Tibial artery (tissue), 4 donors: ENCODE data around the gene RNF150.

Experiments
- DNase-seq, 2 donors: peaks; one replicate each; pipeline ENCODE4 v3.0.0-alpha.2; 2019
- H3K27ac ChIP-seq, 2 donors: fragments of 200-600 bp; sonication (generic) in 1 of 2; 1 replicate in 1 of 2; 2 replicates in 1 of 2; pipeline ENCODE4 v1.5.1; 2018 to 2019; ENCODE audit warnings: mild to moderate bottlenecking in 1 of 2
- H3K27me3 ChIP-seq, 2 donors: fragments of 200-600 bp; sonication (generic) in 1 of 2; one replicate each; pipeline versions ENCODE4 v1.5.1 to v1.6.0; 2016 to 2019
- H3K36me3 ChIP-seq, 3 donors: fragments of 200-600 bp; sonication (generic) in 2 of 3; one replicate each; pipeline ENCODE4 v1.5.1; 2016 to 2019; ENCODE audit warnings: mild to moderate bottlenecking in 2 of 3
- H3K4me1 ChIP-seq, 4 donors: fragments of 200-600 bp; sonication (generic) in 2 of 4; 1 replicate in 3 of 4; 2 replicates in 1 of 4; pipeline ENCODE4 v1.5.1; 2016 to 2019
- H3K4me3 ChIP-seq, 2 donors: fragments of 200-600 bp; sonication (generic) in 1 of 2; 1 replicate in 1 of 2; 2 replicates in 1 of 2; pipeline ENCODE4 v1.5.1; 2018 to 2019; ENCODE audit warnings: mild to moderate bottlenecking in 2 of 2
- H3K9me3 ChIP-seq, 3 donors: fragments of 200-600 bp; sonication (generic) in 1 of 3; one replicate each; pipeline ENCODE4 v1.5.1; 2016 to 2019
- intact Hi-C: fragments of 100-400 bp; cut with DNase I; formaldehyde crosslinking; loops from one replicate; pipeline ENCODE4 v1.15.0; 2023; ENCODE audit warnings: low total_unique reads
- TF ChIP-seq, protein P1 (sequence below), 2 experiments: fragments of 200-600 bp in 1 of 2; fragments of 450-650 bp in 1 of 2; IDR thresholded peaks; one replicate each; pipeline ENCODE4 v1.5.1; 2017 to 2019; ENCODE audit warnings: antibody characterized with exemption in 2 of 2, mild to moderate bottlenecking in 1 of 2, moderate library complexity in 1 of 2

Gene RNF150

DNA sequence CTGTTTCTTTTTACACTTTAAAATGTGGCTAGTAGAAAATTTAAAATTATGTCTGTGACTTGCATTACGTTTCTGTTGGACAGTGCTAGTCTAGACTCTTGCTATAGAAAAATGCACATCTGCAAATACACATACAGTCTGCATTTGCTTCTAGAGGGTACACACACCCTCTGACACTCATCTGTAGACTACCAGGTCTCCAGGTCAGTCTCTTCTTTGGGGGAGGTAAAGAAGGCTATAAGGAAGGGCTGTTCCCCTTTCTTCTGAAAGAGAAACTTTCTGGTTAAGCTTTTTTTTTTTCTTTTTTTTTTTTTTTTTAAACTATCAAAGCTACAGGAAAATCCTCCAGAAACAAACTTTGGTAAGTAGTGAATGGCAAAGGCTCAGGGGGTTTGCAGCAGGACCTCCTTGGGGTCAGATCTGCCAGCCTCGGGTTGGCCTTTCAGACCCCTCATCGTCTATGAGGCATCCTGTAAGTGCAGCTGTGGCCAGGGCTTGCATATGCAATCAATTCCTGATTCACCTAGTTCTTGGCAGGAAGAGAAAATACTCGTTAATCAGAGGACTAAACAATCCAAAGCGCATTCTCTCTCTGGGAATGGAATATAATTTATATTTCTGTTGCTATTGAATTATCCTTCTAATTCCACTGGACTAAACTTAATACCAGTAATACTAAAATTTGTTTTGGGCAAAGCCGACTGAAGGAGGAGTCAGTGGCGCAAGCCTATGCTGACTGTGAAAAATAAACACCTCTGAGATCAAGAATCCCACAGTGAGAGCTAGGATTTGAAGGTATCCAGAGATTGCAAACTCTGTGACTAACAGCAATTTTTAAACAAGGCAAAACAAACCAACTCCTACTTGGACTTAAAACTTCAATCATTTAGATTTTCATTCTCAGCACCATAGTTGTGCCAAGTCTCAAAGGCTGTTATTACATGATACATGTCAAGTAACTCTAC, 267.7 kb downstream of the RNF150 start:
- H3K27ac ChIP-seq, result no peak overlapping the region
- no peak for DNase-seq
- no peaks in the 10 kb centered on the region for H3K9me3 ChIP-seq
- TF ChIP-seq, protein P1, sequence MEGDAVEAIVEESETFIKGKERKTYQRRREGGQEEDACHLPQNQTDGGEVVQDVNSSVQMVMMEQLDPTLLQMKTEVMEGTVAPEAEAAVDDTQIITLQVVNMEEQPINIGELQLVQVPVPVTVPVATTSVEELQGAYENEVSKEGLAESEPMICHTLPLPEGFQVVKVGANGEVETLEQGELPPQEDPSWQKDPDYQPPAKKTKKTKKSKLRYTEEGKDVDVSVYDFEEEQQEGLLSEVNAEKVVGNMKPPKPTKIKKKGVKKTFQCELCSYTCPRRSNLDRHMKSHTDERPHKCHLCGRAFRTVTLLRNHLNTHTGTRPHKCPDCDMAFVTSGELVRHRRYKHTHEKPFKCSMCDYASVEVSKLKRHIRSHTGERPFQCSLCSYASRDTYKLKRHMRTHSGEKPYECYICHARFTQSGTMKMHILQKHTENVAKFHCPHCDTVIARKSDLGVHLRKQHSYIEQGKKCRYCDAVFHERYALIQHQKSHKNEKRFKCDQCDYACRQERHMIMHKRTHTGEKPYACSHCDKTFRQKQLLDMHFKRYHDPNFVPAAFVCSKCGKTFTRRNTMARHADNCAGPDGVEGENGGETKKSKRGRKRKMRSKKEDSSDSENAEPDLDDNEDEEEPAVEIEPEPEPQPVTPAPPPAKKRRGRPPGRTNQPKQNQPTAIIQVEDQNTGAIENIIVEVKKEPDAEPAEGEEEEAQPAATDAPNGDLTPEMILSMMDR (IDR thresholded peaks at IDR 0.05), result no peak
- no peak overlapping the region for H3K4me3 ChIP-seq
- H3K27me3 ChIP-seq, result no peaks in the 10 kb centered on the region
- peaks cover 0 to 15% (median 0%) of the 10 kb centered on the region in 3 donors for H3K36me3 ChIP-seq
- H3K4me1 ChIP-seq, result no peaks in the 10 kb centered on the region
- intact Hi-C loops, result no loop called here

DNA sequence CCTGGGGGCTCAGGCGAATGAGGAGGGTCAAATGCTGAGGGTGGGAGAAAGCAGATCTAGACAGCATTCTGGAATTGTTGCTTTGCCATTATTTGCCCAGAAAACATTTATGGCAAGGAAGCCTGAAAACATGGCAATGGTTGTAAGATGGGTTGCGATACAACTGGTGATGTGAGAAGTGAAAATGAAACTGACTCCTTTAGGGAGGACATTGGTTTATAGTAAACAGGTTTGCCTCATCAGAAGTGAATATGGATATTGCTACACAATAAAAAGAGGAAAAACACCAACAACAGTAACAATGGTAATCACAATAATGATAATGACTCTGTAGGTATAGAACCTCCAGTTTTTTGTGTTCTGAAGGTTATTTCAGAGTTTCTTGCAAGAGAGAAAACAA, 270.1 kb downstream of the RNF150 start:
- no peaks in the 10 kb centered on the region for H3K27me3 ChIP-seq
- peaks cover 0 to 15% (median 0%) of the 10 kb centered on the region in 3 donors for H3K36me3 ChIP-seq
- H3K27ac ChIP-seq, result no peak overlapping the region
- H3K4me3 ChIP-seq, result no peak overlapping the region
- no peaks in the 10 kb centered on the region for H3K4me1 ChIP-seq
- no peak for DNase-seq
- no peaks in the 10 kb centered on the region for H3K9me3 ChIP-seq
- TF ChIP-seq, protein P1 (IDR thresholded peaks at IDR 0.05), result no peak
- intact Hi-C loops, result no loop called here

DNA sequence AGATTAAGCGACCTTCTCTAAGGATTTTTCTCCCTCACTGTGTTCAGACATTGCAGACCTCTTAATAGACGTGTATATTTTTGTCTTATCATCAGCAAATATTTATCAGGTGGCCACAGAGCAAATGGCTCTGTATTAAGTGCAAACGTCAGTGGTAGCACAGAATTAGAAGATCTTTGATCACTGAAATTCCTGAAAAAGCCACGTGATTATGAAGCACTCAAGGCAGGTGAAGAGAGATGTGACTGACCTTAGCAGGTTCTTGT, 271.2 kb downstream of the RNF150 start:
- Histone ChIP-seq H3K36me3 (peaks cover 0 to 10% (median 0%) of the 10 kb centered on the region in 3 donors), H3K27ac (no peak overlapping the region), H3K9me3 (no peaks in the 10 kb centered on the region), H3K4me3 (no peak overlapping the region), H3K27me3 (no peaks in the 10 kb centered on the region), H3K4me1 (no peaks in the 10 kb centered on the region)
- intact Hi-C loops, result no loop called here
- TF ChIP-seq, protein P1 (IDR thresholded peaks at IDR 0.05), result no peak
- DNase-seq, result no peak

DNA sequence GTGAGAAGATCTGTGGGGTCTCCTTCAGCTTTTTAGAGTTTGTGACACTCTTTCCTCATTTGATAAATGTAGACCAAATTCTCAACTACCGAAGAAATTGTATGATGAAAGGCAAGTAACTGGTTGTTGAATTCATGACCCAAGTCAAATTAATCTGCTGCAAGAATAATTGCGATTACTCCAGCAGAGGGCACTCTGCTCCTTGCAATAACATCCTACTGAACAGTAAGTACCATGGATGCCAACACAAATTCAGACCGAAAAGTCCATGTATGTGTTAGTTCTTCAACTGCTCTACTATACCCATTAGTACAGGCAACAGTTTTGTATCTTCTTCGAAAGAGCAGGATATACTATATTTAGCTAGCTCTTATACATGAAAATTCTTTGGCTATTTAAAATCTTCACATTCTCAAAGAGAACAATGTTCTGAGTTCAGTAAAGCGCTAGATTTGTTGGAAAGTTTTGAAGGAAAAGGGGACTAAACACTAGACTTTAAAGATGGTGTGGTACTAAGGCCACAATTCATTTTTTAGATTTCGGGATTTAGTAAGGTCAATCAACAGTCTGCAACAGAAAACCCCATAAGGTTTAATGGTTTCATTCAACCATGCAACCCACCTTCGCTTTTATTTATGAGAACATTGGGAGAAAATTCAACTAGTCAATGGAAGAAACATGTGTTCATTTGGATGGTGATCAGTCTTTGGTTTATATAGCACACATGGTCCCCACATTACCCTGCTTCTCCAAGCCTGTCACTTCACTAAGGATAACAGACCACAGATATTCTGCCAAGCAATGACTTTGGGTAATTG, 271.7 kb downstream of the RNF150 start:
- no peaks in the 10 kb centered on the region for H3K27me3 ChIP-seq
- peaks cover 0 to 4% (median 2%) of the 10 kb centered on the region in 4 donors for H3K4me1 ChIP-seq
- no peak overlapping the region for H3K4me3 ChIP-seq
- H3K36me3 ChIP-seq, result peaks cover 0 to 5% (median 0%) of the 10 kb centered on the region in 3 donors
- no peaks in the 10 kb centered on the region for H3K9me3 ChIP-seq
- peak; percentile 72 to 76 for DNase-seq
- H3K27ac ChIP-seq, result no peak overlapping the region
- TF ChIP-seq, protein P1 (IDR thresholded peaks at IDR 0.05), result peak; percentile 72 to 88
- intact Hi-C loops, result loop anchor here (2.0 kb wide), 1 partner anchor 271 kb away; the partner anchor contains the start of gene RNF150

DNA sequence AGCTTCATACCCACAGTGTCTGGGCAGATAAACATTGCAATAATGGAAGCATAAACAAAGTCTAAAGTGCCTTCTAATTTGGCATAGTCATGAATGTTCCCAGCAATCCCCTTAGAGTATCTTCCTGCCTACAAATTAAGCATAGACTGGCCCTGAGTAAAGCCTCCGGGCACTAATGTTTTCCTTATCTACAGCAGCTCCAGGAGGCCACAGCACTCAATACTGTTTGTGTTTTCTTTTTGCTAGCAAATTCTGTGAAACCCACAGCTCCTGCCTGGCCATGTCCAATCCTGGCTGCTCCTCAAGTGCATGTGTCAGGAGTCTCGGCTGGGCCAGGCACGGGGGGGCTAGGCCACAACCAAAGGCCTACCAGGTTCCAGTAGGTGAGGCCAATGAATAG, 274.4 kb downstream of the RNF150 start:
- no peak overlapping the region for H3K27ac ChIP-seq
- DNase-seq, result no peak
- peaks cover 0 to 10% (median 4%) of the 10 kb centered on the region in 4 donors for H3K4me1 ChIP-seq
- intact Hi-C loops, result loop anchor here (10.0 kb wide), 3 partner anchors 244 to 494 kb away; partner anchors contain the start of gene ELMOD2
- no peaks in the 10 kb centered on the region for H3K27me3 ChIP-seq
- H3K36me3 ChIP-seq, result no peaks in the 10 kb centered on the region
- no peak overlapping the region for H3K4me3 ChIP-seq
- H3K9me3 ChIP-seq, result no peaks in the 10 kb centered on the region
- TF ChIP-seq, protein P1 (IDR thresholded peaks at IDR 0.05), result no peak
